Liver (tissue), 9 donors: ENCODE data around the gene NCK2. TPM values are rescaled to one million over a fixed set of nuclear protein-coding genes. Genes with fewer than 3 reads are reported as not detected.

ENCODE experiments used
- DNase-seq: peaks from one replicate; pipeline ENCODE4 v3.0.0-alpha.2; 2017; ENCODE audit warnings: low spot score
- H3K27ac ChIP-seq, 2 donors: one replicate each; pipeline ENCODE4 v1.7.0; 2013; ENCODE audit warnings: inconsistent platforms in 2 of 2, low read length in 2 of 2, control low read depth in 1 of 2, low read depth in 1 of 2, mild to moderate bottlenecking in 1 of 2
- H3K27me3 ChIP-seq, 4 donors: one replicate each; pipeline versions ENCODE4 v1.6.1 to v1.7.0; 2013; ENCODE audit warnings: low read length in 3 of 4, inconsistent platforms in 1 of 4, mild to moderate bottlenecking in 1 of 4, moderate library complexity in 1 of 4; ENCODE audit not compliant: control insufficient read depth in 4 of 4, insufficient read depth in 4 of 4
- H3K36me3 ChIP-seq, 4 donors: one replicate each; pipeline versions ENCODE4 v1.6.1 to v1.7.0; 2013; ENCODE audit warnings: low read length in 3 of 4, mild to moderate bottlenecking in 3 of 4, low read depth in 1 of 4, moderate library complexity in 1 of 4; ENCODE audit not compliant: control insufficient read depth in 4 of 4, insufficient read depth in 3 of 4
- H3K4me1 ChIP-seq, 4 donors: one replicate each; pipeline versions ENCODE4 v1.6.1 to v1.7.0; 2013; ENCODE audit warnings: low read length in 3 of 4, mild to moderate bottlenecking in 3 of 4, moderate library complexity in 1 of 4; ENCODE audit not compliant: control insufficient read depth in 4 of 4, insufficient read depth in 4 of 4
- H3K4me3 ChIP-seq, 3 donors: one replicate each; pipeline versions ENCODE4 v1.6.1 to v1.7.0; 2013; ENCODE audit warnings: low read length in 3 of 3, control low read depth in 1 of 3, low read depth in 1 of 3, mild to moderate bottlenecking in 1 of 3
- H3K9ac ChIP-seq, 2 donors: one replicate each; pipeline ENCODE4 v1.7.0; 2013; ENCODE audit warnings: low read length in 2 of 2, mild to moderate bottlenecking in 2 of 2, moderate library complexity in 2 of 2, control low read depth in 1 of 2, low read depth in 1 of 2
- H3K9me3 ChIP-seq, 4 donors: one replicate each; pipeline versions ENCODE4 v1.6.1 to v1.7.0; 2013; ENCODE audit warnings: low read length in 3 of 4; ENCODE audit not compliant: control insufficient read depth in 4 of 4
- EGR1 ChIP-seq, 2 donors: IDR thresholded peaks; 2 replicates each; pipeline ENCODE4 v1.6.1; 2016 to 2018; ENCODE audit warnings: antibody characterized with exemption in 2 of 2, low read depth in 2 of 2
- FOXA1 ChIP-seq: IDR thresholded peaks from 2 replicates; pipeline ENCODE4 v1.6.1; 2016; ENCODE audit warnings: antibody characterized with exemption
- FOXA2 ChIP-seq: IDR thresholded peaks from 2 replicates; pipeline ENCODE4 v1.6.1; 2016; ENCODE audit warnings: antibody characterized with exemption
- GABPA ChIP-seq, 2 donors: IDR thresholded peaks in 1 of 2; conservative IDR thresholded peaks in 1 of 2; 2 replicates each; pipeline ENCODE4 v1.6.1; 2016; ENCODE audit warnings: antibody characterized with exemption in 2 of 2, mild to moderate bottlenecking in 1 of 2, moderate library complexity in 1 of 2
- HNF4A ChIP-seq, 2 donors: conservative IDR thresholded peaks; 2 replicates each; pipeline ENCODE4 v1.6.1; 2016; ENCODE audit warnings: antibody characterized with exemption in 2 of 2, mild to moderate bottlenecking in 2 of 2
- HNF4G ChIP-seq: IDR thresholded peaks from 2 replicates; pipeline ENCODE4 v1.6.1; 2016; ENCODE audit warnings: antibody characterized with exemption
- JUND ChIP-seq, 2 donors: IDR thresholded peaks; 2 replicates each; pipeline ENCODE4 v1.6.1; 2016; ENCODE audit warnings: antibody characterized with exemption in 2 of 2
- NR2F2 ChIP-seq: IDR thresholded peaks from 2 replicates; pipeline ENCODE4 v1.6.1; 2016; ENCODE audit warnings: antibody characterized with exemption
- RAD21 ChIP-seq, 2 donors: IDR thresholded peaks; 2 replicates each; pipeline ENCODE4 v1.6.1; 2016; ENCODE audit warnings: antibody characterized with exemption in 2 of 2, mild to moderate bottlenecking in 2 of 2
- RXRA ChIP-seq, 2 donors: IDR thresholded peaks; 2 replicates each; pipeline ENCODE4 v1.6.1; 2017 to 2018; ENCODE audit warnings: antibody characterized with exemption in 2 of 2, mild to moderate bottlenecking in 1 of 2
- SP1 ChIP-seq: IDR thresholded peaks from 2 replicates; pipeline ENCODE4 v1.6.1; 2018; ENCODE audit warnings: antibody characterized with exemption, mild to moderate bottlenecking
- TAF1 ChIP-seq: conservative IDR thresholded peaks from 2 replicates; pipeline ENCODE4 v1.6.1; 2016; ENCODE audit warnings: antibody characterized with exemption, mild to moderate bottlenecking
- YY1 ChIP-seq: IDR thresholded peaks from 2 replicates; pipeline ENCODE4 v1.6.1; 2016; ENCODE audit warnings: antibody characterized with exemption, mild to moderate bottlenecking
- WGBS: extraction: QIAGEN DNeasy Blood & Tissue Kit; methylation state at CpG from one replicate; pipeline ENCODE4 v1.1.7; 2013; 5-methylcytosine and 5-hydroxymethylcytosine counted together
- polyA plus RNA-seq, 2 donors: library from polyadenylated mRNA; stranded (reverse) in 1 of 2; unstranded in 1 of 2; fragments of 200-250 nt in 1 of 2; fragments of >200 nt in 1 of 2; fragmentation: Nextera tagmentation in 1 of 2; extraction: Ambion mirVana in 1 of 2; gene quantifications; one replicate each; pipeline versions ENCODE4 v1.2.1 to v1.2.3, GENCODE V29; 2013 to 2015
- total RNA-seq, 2 donors: library from RNA; depleted of rRNA; stranded (reverse); fragments of >200 nt; gene quantifications; one replicate each; pipeline ENCODE4 v1.2.3, GENCODE V29; 2014
- TF ChIP-seq, protein P1 (sequence below): IDR thresholded peaks from 2 replicates; pipeline ENCODE4 v1.6.1; 2016; ENCODE audit warnings: antibody characterized with exemption
- TF ChIP-seq, protein P2 (sequence below): IDR thresholded peaks from 2 replicates; pipeline ENCODE4 v1.6.1; 2016; ENCODE audit warnings: antibody characterized with exemption
- TF ChIP-seq, protein P3 (sequence below): IDR thresholded peaks from 2 replicates; pipeline ENCODE4 v1.6.1; 2016; ENCODE audit warnings: antibody characterized with exemption, mild to moderate bottlenecking
- TF ChIP-seq, protein P4 (sequence below): fragments of 150-350 bp; IDR thresholded peaks from 2 replicates; pipeline ENCODE4 v1.5.1; 2017; ENCODE audit warnings: improper control_type of control experiment, low read depth, low read length; ENCODE audit not compliant: missing input control
- TF ChIP-seq, protein P5 (sequence below): IDR thresholded peaks from 2 replicates; pipeline ENCODE4 v1.6.1; 2016; ENCODE audit warnings: antibody characterized with exemption
- donor health status: healthy.
- donor health status: healthy.
- donor health status: healthy.
- donor health status: healthy.
- donor health status: healthy.

NCK2 gene
- total and polyA plus RNA-seq, 4 donors = 3.4 to 15.0 (median 10.7) TPM

DNA sequence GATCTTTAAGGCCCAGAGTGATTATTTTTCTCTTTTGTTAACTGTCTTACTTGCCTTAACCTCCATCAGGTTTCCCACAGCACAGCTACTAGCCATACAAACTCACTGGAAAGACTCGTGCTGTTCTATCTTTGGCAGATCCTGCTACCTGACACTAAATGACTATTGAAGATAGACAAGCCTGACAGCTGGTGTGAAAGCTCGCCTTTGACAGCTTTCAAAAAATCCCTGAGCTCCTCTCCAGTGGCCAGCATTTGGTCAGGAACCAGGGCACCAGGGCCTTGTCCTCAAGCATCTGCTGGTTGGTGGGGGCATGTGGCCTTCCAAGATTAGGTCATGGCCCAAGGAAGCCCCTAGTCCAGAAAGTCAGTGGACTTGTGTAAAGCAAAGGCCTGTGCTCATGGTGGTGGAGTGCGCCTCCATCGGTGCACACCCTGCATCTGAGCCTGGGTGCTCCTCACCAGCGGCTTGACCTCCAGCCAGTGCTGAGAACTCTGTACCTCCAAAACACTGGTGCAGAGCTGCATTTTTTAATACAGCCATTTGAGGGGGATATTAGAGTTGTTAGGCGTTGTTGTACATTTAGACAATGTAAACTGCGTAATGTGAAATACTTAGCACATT lies 158.5 kb downstream of the NCK2 start:
- 96% methylated on average over 7 of the region's 7 CpGs for WGBS
- Histone ChIP-seq H3K27ac (no peak overlapping the region), H3K4me3 (no peak overlapping the region), H3K36me3 (no peaks in the 10 kb centered on the region), H3K9me3 (no peaks in the 10 kb centered on the region), H3K4me1 (no peaks in the 10 kb centered on the region), H3K9ac (no peak overlapping the region), H3K27me3 (peaks cover 0 to 3% (median 0%) of the 10 kb centered on the region in 4 donors)
- TF ChIP-seq HNF4A (conservative IDR thresholded peaks at IDR 0.05) (no peak), TAF1 (no peak), GABPA (IDR thresholded peaks at IDR 0.05 in 1 of 2, conservative IDR thresholded peaks at IDR 0.05 in 1 of 2) (no peak), HNF4G (no peak), RAD21 (IDR thresholded peaks at IDR 0.05) (no peak), JUND (IDR thresholded peaks at IDR 0.05) (no peak), NR2F2 (no peak), YY1 (no peak), EGR1 (IDR thresholded peaks at IDR 0.05; ENCODE audit: low read depth in 2 of 2) (no peak), FOXA2 (no peak), RXRA (IDR thresholded peaks at IDR 0.05) (no peak), FOXA1 (no peak), SP1 (no peak)
- TF ChIP-seq, protein P1, sequence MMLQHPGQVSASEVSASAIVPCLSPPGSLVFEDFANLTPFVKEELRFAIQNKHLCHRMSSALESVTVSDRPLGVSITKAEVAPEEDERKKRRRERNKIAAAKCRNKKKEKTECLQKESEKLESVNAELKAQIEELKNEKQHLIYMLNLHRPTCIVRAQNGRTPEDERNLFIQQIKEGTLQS = no peak
- TF ChIP-seq, protein P2, sequence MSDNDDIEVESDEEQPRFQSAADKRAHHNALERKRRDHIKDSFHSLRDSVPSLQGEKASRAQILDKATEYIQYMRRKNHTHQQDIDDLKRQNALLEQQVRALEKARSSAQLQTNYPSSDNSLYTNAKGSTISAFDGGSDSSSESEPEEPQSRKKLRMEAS = no peak
- TF ChIP-seq, protein P3, sequence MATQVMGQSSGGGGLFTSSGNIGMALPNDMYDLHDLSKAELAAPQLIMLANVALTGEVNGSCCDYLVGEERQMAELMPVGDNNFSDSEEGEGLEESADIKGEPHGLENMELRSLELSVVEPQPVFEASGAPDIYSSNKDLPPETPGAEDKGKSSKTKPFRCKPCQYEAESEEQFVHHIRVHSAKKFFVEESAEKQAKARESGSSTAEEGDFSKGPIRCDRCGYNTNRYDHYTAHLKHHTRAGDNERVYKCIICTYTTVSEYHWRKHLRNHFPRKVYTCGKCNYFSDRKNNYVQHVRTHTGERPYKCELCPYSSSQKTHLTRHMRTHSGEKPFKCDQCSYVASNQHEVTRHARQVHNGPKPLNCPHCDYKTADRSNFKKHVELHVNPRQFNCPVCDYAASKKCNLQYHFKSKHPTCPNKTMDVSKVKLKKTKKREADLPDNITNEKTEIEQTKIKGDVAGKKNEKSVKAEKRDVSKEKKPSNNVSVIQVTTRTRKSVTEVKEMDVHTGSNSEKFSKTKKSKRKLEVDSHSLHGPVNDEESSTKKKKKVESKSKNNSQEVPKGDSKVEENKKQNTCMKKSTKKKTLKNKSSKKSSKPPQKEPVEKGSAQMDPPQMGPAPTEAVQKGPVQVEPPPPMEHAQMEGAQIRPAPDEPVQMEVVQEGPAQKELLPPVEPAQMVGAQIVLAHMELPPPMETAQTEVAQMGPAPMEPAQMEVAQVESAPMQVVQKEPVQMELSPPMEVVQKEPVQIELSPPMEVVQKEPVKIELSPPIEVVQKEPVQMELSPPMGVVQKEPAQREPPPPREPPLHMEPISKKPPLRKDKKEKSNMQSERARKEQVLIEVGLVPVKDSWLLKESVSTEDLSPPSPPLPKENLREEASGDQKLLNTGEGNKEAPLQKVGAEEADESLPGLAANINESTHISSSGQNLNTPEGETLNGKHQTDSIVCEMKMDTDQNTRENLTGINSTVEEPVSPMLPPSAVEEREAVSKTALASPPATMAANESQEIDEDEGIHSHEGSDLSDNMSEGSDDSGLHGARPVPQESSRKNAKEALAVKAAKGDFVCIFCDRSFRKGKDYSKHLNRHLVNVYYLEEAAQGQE = no peak
- TF ChIP-seq, protein P4, sequence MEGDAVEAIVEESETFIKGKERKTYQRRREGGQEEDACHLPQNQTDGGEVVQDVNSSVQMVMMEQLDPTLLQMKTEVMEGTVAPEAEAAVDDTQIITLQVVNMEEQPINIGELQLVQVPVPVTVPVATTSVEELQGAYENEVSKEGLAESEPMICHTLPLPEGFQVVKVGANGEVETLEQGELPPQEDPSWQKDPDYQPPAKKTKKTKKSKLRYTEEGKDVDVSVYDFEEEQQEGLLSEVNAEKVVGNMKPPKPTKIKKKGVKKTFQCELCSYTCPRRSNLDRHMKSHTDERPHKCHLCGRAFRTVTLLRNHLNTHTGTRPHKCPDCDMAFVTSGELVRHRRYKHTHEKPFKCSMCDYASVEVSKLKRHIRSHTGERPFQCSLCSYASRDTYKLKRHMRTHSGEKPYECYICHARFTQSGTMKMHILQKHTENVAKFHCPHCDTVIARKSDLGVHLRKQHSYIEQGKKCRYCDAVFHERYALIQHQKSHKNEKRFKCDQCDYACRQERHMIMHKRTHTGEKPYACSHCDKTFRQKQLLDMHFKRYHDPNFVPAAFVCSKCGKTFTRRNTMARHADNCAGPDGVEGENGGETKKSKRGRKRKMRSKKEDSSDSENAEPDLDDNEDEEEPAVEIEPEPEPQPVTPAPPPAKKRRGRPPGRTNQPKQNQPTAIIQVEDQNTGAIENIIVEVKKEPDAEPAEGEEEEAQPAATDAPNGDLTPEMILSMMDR = no peak
- TF ChIP-seq, protein P5, sequence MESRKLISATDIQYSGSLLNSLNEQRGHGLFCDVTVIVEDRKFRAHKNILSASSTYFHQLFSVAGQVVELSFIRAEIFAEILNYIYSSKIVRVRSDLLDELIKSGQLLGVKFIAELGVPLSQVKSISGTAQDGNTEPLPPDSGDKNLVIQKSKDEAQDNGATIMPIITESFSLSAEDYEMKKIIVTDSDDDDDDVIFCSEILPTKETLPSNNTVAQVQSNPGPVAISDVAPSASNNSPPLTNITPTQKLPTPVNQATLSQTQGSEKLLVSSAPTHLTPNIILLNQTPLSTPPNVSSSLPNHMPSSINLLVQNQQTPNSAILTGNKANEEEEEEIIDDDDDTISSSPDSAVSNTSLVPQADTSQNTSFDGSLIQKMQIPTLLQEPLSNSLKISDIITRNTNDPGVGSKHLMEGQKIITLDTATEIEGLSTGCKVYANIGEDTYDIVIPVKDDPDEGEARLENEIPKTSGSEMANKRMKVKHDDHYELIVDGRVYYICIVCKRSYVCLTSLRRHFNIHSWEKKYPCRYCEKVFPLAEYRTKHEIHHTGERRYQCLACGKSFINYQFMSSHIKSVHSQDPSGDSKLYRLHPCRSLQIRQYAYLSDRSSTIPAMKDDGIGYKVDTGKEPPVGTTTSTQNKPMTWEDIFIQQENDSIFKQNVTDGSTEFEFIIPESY = no peak
- DNase-seq = no peak
